ENCODE results near the gene COLEC11.
"Not testable (repeated sequence)": the region's sequence is repeated elsewhere in the genome, so short reads cannot be mapped to it uniquely, and the experiment has no call there.

The COLEC11 gene

DNA sequence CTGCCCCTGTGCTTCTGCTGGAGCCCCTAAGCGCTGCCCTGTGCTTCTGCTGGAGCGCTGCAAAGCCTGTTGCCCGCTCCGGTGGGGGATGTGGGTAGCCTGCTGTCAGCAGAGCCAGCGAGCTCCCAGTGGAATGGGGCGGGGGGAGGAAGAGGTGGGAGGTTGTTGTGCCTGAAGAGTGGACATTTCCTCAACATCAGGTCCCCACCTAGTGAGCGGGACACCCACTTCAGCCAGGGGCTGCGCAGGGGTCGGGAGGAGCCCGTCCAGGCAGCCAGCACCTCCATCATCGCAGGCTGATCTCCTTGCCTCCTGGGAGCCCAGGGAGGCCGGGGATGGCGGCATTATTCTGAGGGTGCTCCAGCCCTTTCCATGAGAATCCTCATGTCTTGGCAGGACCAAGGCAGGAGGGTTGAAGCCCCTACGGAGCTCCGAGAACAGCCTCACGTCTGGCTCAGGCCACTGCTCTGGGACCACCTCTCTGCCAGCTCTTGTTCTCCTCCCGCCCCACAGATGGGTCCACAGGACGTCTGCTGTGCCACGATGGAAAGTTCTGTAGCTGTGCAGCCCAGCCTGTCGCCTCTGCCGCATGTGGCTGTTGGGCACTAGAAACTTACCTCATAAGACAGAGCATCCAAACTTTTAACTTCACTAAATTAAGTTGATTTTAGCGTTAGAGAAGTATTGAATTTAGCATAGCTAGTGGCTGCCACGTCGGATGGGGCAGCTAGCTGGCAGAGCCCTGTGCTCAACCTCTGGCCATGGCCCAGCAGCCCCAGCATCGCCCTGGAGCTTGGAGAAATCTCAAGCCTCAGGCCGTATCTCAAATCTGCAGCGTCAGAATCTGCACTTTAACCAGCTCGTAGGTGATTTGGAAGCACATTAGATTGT lies 61.2 kb downstream of the COLEC11 start:
- DNase-seq = no peak

DNA sequence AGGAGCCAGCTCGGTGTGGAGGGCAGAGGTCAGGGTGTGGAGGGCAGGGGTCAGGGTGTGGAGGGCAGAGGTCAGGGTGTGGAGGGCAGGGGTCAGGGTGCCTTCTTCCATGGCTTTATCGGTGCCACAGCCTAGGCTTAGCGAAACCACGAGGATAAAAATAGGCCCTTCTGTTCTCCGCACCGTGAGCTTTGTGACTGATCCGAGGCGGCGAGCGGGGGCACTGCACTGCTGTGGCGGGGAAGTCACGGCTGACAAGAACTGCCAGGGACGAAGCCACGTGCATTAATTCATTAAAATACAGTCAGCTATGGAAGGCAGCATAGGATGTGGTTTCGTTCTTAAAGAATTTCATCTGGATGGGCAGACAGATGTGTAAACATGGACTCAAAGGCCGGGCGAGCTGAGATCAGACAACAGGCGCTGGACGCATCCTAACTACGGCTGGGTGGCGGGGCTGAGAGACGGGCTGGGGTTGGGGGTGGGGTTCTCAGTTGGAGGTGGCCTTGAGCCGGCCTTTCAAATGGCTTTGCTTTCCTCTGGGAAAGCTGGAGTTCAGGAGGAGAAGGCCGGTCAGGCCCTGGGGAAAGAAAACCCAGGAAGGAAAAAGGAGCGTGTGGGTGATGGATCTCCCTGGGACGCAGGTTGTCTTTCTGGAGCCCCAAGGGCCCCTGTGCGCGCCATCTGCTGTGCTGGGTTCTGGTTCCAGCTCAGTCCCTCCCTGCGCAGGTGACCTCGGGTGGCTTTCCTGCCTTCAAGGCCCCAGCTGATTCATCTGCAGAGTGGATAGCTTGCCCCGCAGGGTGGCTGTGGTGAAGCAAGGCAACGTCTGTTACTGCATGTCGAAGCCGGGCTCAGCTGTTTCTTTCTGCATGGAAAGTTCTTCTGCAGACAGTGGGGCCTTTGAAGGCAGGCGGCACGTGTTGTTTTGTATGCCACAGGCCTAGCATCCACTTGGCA lies 62.1 kb downstream of the COLEC11 start:
- no peak for DNase-seq

DNA sequence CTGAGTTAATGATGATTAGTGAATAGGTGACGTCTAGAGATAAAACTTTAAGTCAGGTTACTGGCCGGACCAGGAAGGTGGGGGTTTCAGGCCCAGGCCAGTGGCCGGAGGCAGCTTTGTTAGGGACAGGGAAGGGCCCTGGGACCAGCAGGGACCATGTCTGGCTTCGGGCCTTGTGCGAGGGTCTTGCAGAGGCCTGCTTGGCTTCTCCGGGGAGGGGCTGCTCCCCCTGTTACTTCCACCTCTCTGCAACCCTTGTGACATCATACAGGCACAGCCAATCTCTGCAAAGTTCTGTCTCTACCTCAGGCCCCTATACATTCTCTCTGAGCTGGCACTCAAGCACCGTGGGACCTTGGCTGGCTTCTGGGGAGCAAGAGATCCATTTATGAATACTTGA lies 63.0 kb downstream of the COLEC11 start, which contains the start of gene ALLC:
TSS of gene ALLC (plus strand) at position 320 of the 400 bp plus-strand sequence. CDS start 12,958 bp downstream, outside the sequence.
- DNase-seq = no peak

DNA sequence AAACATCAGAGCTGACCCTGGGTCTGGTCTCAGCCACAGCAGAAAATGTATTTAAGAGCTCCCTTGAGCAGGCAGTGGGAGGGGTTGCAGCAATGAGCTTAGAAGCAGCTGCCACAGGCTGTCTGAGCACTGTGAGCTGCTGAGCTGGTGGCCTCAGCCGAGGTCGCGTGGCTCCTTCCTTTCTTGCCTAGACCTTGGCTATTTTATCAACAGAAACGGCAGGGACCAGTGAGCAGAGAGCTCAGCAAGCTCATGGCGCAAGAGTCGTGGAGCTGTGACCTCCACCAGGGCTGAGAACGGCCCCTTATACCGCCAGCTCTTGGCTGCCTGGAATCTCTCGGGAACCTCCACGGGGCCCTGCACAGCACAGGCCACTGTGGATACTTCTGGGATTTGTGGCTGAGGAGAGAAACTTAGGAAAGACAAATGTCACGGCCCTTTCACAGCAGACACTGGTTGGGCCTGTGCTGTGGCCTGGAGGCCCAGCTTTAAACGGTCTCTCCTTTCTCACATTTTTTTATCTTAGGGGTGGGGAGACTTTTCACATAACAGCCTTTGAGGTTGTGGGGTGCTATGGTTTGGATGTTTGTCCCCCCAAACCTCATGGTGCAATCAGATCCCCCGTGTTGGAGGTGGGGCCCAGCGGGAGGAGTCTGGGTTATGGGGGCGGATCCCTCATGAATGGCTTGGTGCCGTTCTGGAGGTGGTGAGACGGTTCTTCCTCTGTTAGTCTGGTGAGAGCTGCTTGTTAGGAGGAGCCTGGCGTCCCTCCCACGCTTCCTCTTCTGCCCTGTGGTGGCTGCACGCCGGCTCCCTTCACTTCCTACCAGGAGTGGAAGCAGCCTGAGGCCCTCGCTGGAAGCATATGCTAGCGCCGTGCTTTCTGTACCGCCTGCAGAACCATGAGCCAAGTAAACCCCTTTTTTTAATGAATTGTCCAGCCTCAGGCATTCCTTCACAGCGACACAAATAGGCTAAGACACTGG lies 64.8 kb downstream of the COLEC11 start:
- DNase-seq = no peak

DNA sequence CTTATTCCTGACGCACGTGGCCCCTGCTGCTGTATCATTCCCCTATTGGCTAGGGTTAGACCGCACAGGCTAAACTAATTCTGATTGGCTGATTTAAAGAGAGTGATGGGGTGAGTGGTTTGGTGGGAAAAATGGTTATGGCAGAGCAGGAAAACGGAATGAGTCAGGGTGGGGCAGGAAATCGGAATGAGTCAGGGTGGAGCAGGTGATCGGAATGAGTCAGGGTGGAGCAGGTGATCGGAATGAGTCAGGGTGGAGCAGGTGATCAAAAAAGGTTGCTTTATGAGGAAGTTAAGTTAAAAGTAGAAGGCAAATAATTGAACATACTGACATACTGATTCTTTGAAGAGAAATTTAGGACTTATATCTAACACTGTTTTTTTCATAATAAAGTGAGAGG lies 65.7 kb downstream of the COLEC11 start:
- not testable (repeated sequence) for DNase-seq

DNA sequence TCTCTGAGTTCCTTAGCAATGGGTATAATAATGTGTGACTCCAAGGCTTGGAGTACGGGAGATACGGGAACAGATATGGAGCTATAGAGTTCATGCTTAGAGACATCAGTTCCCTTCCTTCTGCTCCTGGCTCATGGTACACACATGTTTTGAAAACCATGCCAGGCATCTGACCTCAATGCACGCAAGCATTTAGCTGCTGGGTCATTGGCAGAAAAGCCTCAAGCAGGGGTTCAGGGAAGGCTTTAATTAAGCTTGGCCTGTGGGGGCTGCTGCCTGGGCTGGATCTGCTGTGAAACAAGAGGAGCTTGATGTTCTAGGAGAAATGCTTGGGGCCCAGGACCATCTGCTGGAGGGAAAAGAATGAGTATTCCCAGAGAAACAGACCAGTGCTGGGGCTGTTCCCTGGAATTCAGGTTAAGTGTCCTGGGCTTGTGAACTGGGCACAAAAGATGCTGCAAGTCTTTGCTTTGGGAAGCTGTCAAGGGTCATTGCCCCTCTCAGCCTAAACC lies 66.3 kb downstream of the COLEC11 start:
- no peak for DNase-seq

DNA sequence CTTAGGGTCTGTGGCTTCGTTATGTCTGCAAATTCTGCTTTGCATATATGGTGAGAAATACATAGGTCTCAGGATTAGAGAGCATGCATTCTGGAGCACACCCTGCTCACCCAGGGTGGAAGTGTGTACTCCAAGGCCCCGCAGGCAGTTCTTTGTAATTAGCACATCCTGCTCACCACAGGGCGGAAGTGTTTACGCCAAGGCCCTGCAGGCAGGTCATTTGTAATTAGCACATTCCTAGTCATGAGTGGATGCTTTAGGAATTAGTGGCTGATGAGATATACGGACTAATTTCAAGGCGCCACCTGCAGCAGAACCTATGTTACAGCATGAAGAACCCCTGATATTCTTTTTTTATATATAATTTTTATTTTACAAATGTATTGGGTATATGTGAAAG lies 67.3 kb downstream of the COLEC11 start:
- DNase-seq = no peak

DNA sequence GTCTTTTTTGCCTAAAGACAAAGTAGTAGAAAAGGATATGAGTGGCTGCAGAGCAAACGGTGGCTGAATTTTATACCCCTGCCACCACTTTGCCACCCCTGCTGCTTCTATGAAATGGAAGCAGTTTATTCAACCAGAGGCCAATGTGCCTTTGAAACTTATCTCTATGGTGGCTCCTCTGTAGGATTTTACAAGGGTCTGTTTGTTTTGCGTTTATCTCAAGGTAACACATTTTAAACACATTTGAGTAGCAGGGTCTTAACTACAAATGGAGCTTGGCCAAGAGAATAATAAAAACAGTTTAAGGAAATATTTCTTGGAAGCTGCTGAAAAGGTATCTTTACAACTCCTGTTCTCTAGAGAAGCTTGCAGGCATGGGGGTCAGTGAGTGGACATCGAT lies 69.2 kb downstream of the COLEC11 start:
- no peak for DNase-seq

DNA sequence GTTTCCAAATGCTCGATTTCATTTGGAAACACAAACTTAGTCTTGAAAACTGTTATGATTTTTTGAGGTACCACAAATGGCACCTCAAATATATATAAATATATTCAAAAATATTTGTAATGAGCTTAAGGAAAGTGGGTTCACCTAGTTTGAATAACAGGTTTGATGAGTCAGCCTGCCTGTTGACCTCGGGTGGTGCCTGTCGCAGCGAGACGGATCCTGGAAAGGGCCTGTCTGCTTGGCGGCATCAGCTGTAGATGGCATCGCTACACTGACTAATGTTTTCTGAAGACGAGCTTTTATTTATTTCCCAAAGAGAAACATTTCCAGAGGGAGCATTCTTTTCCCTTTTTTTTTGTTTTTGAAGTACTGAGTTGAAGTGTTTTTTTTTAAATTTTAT lies 70.0 kb downstream of the COLEC11 start:
- no peak for DNase-seq

DNA sequence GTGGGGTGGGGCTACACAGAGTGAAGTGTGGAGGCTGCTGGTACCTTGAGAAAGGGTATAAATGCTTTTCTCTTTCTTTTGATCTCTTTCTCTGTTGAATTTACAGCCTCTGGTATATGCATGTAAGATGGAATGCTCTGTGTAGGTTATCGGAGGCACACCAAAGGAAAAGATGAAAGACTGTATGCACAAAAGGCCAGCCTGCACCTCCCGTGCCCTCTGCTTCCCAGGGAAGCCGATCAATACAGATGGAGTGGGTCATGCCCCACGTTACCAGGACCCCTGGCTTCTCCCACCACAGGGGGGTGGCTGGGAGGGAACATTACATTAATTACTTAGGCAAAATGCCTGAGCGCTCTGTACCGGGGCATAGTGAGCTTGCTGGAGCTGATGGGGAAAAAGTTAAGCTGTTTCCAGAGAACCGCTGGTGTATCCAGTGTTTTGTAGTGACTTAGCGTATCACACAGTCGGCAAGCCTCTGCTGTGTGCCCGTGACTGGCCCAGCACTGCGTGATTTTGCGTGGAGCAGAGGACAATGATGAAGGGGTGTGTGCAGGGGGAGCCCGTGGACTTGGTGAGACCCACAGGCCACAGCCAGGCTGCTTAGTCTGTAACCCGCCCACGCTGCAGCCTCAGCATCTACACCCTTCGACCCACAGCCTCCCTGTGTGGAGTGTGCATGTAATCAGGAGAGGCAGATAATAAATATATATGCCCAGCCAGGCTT lies 71.1 kb downstream of the COLEC11 start:
- no peak for DNase-seq

DNA sequence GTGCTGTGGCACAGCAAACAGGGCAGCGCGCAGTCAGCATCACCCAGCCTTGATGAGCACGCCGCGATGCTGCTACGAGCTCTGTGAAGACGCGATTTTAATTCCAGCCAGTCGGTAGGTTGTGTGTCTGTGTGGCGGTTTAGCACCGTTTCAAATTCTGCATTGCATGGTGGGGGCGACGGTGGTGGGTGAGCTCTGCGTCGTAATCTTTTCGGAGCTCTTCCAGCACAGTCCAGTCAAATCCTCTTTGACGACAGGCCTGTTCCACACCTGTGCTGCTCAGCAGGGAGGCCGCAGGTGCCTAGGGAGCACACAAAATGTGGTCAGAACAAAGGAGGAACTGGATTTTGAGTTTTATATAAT lies 71.7 kb downstream of the COLEC11 start:
- DNase-seq = no peak

DNA sequence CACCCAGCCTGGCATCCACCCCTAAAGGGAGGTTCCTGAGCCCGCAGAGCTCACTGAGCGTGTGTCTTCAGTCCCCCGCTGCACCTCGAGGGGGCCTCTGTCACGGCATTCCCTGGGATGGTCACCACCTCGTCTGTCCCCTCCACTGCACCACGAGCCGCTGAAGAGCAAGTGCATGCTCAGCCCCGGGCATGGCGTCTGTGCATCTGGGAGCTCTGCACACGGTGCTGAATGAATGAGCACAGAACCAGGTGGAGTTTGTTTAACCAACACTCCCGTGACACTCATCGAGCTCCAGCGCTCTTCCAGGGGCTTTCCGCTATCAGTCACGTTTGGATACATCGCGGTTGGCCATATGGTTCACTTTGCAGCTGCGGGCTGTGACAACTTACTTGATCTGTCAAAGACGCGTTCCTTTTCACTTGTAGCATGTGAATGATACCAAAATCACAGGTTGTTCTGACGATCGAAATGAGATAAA lies 72.3 kb downstream of the COLEC11 start:
- DNase-seq = no peak

DNA sequence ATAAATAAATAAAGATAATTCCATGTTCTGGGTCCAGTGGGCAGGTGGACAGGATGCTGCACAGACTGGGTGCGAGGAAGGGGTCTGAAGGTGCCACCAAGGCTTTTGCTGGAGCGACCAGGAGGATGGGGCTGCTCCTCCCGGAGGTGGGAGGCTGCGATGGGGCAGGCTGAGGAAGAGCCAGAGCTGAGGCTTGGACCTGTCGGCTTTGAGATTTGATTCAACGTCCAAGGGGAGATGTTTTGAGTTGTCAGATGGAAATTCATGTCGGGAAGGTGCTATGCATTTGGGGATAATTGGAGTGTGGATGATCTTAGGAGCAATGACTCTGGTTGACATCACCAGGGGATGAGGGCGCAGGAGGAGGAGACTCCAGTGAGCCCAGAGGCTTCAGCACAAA lies 74.7 kb downstream of the COLEC11 start:
- DNase-seq = no peak

DNA sequence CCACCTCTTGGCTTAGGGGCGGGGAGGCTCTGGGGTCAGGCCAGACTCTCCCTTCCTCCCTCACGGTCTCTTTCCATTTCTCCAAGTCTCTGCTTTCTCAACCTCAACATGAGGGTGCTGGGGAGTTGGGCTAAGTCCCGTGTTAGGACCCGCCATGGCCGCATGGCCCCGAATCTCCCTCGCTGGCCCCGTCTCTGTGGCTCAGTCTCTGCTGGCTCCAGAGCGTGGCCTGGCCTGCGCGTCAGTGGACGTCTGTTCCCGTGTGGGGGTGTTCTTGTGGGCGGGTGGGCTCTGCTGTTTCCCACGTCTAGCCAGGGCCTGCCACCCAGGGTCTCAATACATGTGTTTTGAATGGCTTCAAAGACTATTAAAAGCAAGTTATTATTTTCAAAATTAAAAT lies 75.5 kb downstream of the COLEC11 start:
- DNase-seq = no peak

DNA sequence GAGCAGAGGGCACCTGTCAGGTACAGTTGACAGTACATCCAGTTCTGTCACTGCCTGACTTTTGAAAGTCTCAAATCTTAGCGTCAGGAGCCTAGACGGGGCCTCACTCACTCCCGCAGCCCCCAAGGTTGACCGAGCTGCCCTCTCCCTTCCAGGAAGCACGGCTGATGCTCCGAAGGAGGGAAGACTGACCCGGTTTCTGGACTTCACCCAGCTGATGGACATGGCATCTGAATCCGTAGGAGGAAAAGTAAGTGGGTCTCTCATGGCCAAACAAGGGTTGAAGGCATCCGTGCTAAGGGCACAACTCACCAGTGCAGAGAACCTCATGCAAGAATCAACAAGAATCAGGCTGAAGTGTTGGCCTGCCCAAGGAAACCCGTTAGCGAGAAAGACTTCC lies 76.0 kb downstream of the COLEC11 start:
- no peak for DNase-seq

DNA sequence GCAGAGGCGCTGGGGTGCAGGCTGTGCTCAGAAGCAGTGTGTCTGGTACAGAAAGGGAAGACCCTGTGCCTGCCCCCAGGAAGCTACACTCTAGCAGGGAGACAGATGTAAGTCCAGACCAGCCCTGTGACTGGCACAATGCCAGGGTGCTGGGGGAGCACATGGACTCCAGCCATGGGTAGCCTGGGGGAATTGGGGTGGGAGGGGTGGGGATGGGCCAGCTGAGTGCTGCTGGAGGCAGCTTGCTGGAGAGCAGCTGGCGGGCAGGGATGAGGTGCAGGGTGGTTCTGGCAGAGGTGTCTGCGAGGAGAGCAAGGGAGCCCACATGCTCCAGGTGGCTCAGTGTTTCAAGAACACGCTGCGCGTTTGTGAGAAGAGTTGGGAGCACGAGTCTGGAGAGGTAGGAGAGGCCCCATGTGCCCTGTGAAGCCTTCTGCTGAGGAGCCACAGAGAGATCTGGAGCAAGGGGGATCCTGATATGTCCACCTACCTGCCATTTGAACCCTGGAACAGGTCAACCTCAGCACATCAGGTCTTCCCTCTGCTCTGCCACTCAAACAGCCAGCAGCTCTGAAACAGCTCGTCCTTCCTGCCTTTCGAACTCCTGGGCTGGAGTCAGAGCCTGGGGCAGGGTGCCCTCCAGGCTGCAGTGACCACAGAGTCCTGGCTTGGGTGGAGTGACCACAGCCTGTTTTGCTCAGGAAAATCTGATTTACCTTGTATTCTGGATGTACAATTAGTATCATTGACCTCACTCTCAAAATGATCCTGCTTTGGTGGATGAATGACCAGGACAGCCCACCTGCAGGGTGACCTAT lies 78.2 kb downstream of the COLEC11 start:
- DNase-seq = no peak

DNA sequence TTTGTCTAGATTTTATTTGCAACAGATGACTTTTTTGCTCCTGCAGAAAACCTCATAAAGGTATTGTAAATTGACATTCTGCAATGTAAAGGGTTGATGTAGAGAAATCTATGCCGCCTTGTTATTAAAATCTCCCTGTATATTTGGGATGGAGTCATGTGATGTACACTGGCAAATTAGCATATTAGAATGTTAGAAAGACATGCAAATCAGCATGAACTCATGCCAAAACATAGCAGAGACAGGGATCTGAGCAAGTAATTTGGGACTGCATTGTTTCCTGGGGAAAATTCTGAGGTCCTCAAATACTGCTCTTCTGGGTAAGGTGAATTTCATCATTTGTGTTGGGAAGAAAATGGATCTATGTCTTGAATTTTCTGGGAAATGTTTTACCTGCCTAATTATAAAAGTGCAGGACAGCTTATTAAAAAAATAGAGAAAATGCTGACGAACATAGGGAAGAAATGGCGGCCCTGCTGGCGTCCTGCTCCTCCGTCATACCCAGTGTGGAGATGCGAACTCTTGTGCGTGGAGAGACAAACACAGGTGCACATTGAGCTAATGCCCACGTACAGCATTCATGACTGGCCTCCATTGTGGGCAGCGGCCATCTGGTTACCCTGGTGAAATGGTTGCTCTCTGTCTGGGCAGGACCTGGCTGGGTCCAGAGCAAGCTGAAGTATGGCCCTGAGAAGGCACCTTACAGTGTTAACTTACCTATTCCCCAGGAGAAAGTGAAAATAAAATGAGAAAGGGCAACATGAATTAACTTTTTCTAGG lies 79.3 kb downstream of the COLEC11 start:
- no peak for DNase-seq

DNA sequence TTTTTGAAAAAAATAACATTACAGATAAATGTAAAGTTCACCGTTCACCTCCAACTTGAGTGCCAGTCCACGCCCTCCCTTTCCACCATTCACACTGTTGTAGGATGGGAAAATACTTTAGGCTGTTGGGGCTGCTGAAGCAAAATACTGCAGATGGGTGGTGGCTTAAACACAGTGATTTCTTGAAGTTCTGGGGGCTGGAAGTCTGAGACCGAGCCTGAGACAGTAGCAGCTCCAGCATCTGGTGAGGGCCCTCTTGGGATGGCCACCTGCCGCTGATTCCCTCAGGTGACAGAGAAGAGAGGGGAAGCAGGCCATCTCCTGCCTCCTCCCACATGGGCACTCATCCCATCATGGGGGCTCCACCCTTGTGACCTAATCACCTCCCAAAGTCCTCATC lies 80.8 kb downstream of the COLEC11 start:
- DNase-seq = no peak

DNA sequence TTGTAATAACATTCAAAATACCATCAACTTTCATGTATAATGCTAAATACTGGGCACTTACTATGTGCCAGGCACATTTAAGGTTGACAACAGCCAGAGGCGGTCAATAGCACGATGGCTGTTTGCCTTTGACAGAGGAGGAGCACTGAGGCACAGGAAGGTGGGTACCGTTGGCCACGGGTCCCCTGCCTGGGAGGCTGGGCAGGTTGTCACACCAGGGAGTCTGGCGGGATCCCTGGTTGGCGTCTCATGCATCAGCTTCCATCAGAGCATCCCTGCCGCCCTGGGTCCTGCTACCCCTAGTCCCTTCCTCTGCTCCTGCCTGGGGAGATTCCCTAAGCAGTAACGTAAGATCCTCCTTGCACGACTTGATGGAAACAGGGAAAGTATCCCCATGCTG lies 82.5 kb downstream of the COLEC11 start:
- DNase-seq = no peak

DNA sequence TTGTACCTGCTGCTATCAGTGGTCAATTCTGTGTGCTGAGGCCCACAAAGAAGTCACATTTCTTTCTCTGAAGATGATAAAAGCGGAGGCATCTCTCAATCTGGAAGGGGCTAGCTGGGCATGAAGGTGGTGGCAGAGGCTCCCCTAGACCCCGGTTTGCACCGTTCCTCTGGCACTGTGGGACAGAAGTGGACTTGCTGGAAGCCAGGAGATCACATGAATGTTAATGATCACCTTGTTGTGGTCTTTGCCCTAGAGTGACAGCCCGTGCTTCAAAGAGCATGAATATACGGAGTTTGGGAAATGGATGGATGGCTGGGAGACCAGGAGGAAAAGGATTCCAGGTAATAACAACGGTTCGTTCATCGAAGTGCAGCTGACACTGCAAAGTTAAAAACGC lies 83.3 kb downstream of the COLEC11 start:
- no peak for DNase-seq
